Sigmoid colon (tissue), 4 donors: ENCODE measurements around the gene MRPL1.

Source experiments
- CTCF ChIP-seq, 4 experiments: fragments of 450-650 bp in 3 of 4; fragments of 200-600 bp in 1 of 4; IDR thresholded peaks; one replicate each; pipeline ENCODE4 v1.5.1; 2016 to 2019; ENCODE audit warnings: antibody characterized with exemption in 4 of 4, mild to moderate bottlenecking in 3 of 4, moderate library complexity in 2 of 4
- POLR2AphosphoS5 ChIP-seq, 4 donors: sonication (generic); formaldehyde crosslinking; IDR thresholded peaks; one replicate each; pipeline ENCODE4 v1.6.1; 2017; ENCODE audit warnings: antibody characterized with exemption in 4 of 4

- TF ChIP-seq CTCF (IDR thresholded peaks at IDR 0.05) (no peak), POLR2AphosphoS5 (IDR thresholded peaks at IDR 0.05) (no peak)
These were observed 127.3 kb downstream of the MRPL1 start for GRCh38 chr4:77989968-77990367.
